Neural cell (in vitro differentiated cells): ENCODE data around the gene ULK3. TPM values are rescaled to one million over a fixed set of nuclear protein-coding genes. Genes with fewer than 3 reads are reported as not detected.
A peak's percentile ranks its signal among the peaks of the same experiment; 100 is the strongest.

ENCODE experiments used
- H2AFZ ChIP-seq: fragments of 200-600, 300-800 bp; sonication (generic), shearing (Covaris generic); 2 replicates; pipeline ENCODE4 v1.6.0; 2014; ENCODE audit warnings: low read depth, mild to moderate bottlenecking, antibody characterized with exemption, low read length, moderate library complexity
- H3F3A ChIP-seq: fragments of 200-600 bp; shearing (Covaris generic); 2 replicates; pipeline ENCODE4 v1.6.1; 2016; ENCODE audit warnings: mild to moderate bottlenecking, moderate library complexity, mixed read lengths, antibody characterized with exemption, low read length; ENCODE audit not compliant: insufficient read depth, poor library complexity, severe bottlenecking
- H3K27ac ChIP-seq: fragments of 200-600, 300-800 bp; sonication (generic), shearing (Covaris generic); 2 replicates; pipeline ENCODE4 v1.5.1; 2014; ENCODE audit warnings: mild to moderate bottlenecking, low read length, moderate library complexity
- H3K27me3 ChIP-seq: fragments of 300-800, 200-600 bp; sonication (generic), shearing (Covaris generic); 2 replicates; pipeline ENCODE4 v1.6.0; 2014; ENCODE audit warnings: mild to moderate bottlenecking, low read depth, low read length, moderate library complexity; ENCODE audit not compliant: insufficient read depth
- H3K36me3 ChIP-seq: fragments of 300-800, 200-600 bp; sonication (generic), shearing (Covaris generic); 2 replicates; pipeline ENCODE4 v1.5.1; 2014; ENCODE audit warnings: mild to moderate bottlenecking, antibody characterized with exemption, low read length, moderate library complexity; ENCODE audit not compliant: insufficient read depth
- H3K4me2 ChIP-seq: fragments of 300-800, 200-600 bp; sonication (generic), shearing (Covaris generic); 2 replicates; pipeline ENCODE4 v1.6.0; 2014; ENCODE audit warnings: mild to moderate bottlenecking, low read length
- H3K4me3 ChIP-seq: fragments of 300-800, 200-600 bp; sonication (generic), shearing (Covaris generic); 2 replicates; pipeline ENCODE4 v1.5.1; 2014; ENCODE audit warnings: mild to moderate bottlenecking, low read length, moderate library complexity
- H3K79me2 ChIP-seq: fragments of 200-600 bp; shearing (Covaris generic); replicated peaks from 2 replicates; pipeline ENCODE4 v1.6.0; 2014; ENCODE audit warnings: mild to moderate bottlenecking, low read length, moderate library complexity; ENCODE audit not compliant: insufficient read depth
- H3K9ac ChIP-seq: fragments of 300-800, 200-600 bp; sonication (generic), shearing (Covaris generic); 2 replicates; pipeline ENCODE4 v1.6.1; 2016; ENCODE audit warnings: mild to moderate bottlenecking, low read length, mixed read lengths
- H3K9me2 ChIP-seq: fragments of 200-600 bp; shearing (Covaris generic); 2 replicates; pipeline ENCODE4 v1.6.1; 2016; ENCODE audit warnings: mild to moderate bottlenecking, low read length, mixed read lengths; ENCODE audit not compliant: insufficient read depth
- H3K9me3 ChIP-seq: fragments of 200-600, 300-800 bp; sonication (generic), shearing (Covaris generic); 2 replicates; pipeline ENCODE4 v1.6.1; 2016; ENCODE audit warnings: mild to moderate bottlenecking, mixed run types, low read length, moderate library complexity, mixed read lengths
- H4K20me1 ChIP-seq: fragments of 200-600 bp; shearing (Covaris generic); 2 replicates; pipeline ENCODE4 v1.6.1; 2016; ENCODE audit warnings: mild to moderate bottlenecking, mixed run types; ENCODE audit not compliant: insufficient read depth
- EP300 ChIP-seq: fragments of 450-650 bp; conservative IDR thresholded peaks from 2 replicates; pipeline ENCODE4 v1.6.1; 2014; ENCODE audit warnings: antibody characterized with exemption, mild to moderate bottlenecking, moderate library complexity; ENCODE audit not compliant: poor library complexity, severe bottlenecking
- EZH2 ChIP-seq: fragments of 200-600, 300-800 bp; shearing (Covaris generic), sonication (generic); IDR thresholded peaks from 2 replicates; pipeline ENCODE4 v1.6.1; 2014; ENCODE audit warnings: antibody characterized with exemption, low read length, borderline replicate concordance, mild to moderate bottlenecking; ENCODE audit not compliant: insufficient read depth, poor library complexity, severe bottlenecking
- MXI1 ChIP-seq: fragments of 450-650 bp; conservative IDR thresholded peaks from 2 replicates; pipeline ENCODE4 v1.6.1; 2014; ENCODE audit warnings: antibody characterized with exemption, mild to moderate bottlenecking; ENCODE audit not compliant: poor library complexity, severe bottlenecking
- POLR2AphosphoS5 ChIP-seq: IDR thresholded peaks from 2 replicates; pipeline ENCODE4 v1.6.1; 2012
- RAD21 ChIP-seq: fragments of 450-650 bp; conservative IDR thresholded peaks from 2 replicates; pipeline ENCODE4 v1.6.1; 2014; ENCODE audit warnings: antibody characterized with exemption, mild to moderate bottlenecking, moderate library complexity
- SMC3 ChIP-seq: fragments of 450-650 bp; conservative IDR thresholded peaks from 2 replicates; pipeline ENCODE4 v1.6.1; 2014; ENCODE audit warnings: antibody characterized with exemption, mild to moderate bottlenecking, moderate library complexity; ENCODE audit not compliant: poor library complexity
- TAF1 ChIP-seq: IDR thresholded peaks from 2 replicates; pipeline ENCODE4 v1.6.1; 2012; ENCODE audit warnings: low read depth
- polyA minus RNA-seq: library from RNA; depleted of rRNA, polyadenylated mRNA; stranded (reverse); fragments of >200 nt; gene quantifications from 2 replicates; pipeline ENCODE4 v1.2.3, GENCODE V29; 2014
- polyA plus RNA-seq: library from polyadenylated mRNA; depleted of rRNA; stranded (reverse); fragments of >200 nt; gene quantifications from 2 replicates; pipeline ENCODE4 v1.2.3, GENCODE V29; 2014
- TF ChIP-seq, protein P1 (sequence below): fragments of 450-650 bp; IDR thresholded peaks from 2 replicates; pipeline ENCODE4 v1.5.1; 2014; ENCODE audit warnings: antibody characterized with exemption, mild to moderate bottlenecking, moderate library complexity; ENCODE audit not compliant: poor library complexity, severe bottlenecking
- TF ChIP-seq, protein P2 (sequence below): IDR thresholded peaks from 2 replicates; pipeline ENCODE4 v1.6.1; 2012; ENCODE audit warnings: borderline replicate concordance

Gene ULK3
- polyA plus RNA-seq (193 and 212 TPM in 2 replicates), polyA minus RNA-seq (61.4 and 66.0 TPM in 2 replicates)

DNA sequence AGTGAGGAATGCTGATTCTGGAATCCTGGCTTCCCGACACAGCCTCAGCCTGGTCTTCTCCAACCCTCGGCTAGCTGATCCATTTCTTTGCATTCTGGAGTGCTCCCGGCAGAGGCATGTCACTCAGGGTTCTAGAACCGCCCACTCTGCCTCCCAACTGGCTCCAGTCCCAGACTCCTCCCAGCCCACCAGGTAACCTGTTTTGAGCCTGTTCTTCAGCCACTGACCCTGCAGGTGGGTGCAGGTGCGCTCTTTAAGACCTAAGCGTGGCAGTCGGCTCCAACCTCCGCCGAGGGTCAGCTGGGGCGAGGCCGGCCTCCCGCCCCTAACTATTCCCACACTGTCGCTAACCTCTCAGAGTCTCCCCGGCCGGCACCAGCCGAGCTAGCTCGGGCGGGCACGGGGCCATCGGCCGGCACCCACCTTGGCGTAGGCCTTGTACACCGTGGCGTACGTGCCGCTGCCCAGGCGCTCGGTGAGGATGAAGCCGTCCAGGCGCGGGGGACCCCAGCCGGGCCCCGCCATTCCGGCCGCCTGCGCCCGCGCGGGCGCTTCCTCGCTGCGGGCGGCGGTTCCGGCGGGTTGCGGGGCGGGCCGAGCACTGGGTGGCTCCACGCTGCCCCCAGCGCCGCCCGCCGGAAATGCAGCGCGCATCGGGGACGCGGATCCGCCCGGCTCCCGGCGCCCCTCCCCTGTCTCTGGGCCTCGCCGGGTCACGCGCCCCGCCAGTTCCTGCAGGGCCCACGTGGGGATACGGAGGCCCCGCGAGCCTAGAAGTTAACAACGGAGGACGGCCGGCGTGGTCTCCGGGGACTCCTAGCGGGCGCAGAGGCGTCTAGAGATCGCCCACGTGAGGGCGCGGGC lies at the start of gene ULK3:
TSS of gene ULK3 (minus strand) at position 576 of the 864 bp plus-strand sequence. CDS start at position 525, 51 bp downstream.
- Histone ChIP-seq H3K4me3 (peak within 1 kb of the TSS; percentile 99), H2AFZ (peak within 1 kb of the TSS; percentile 81), H3F3A (no peaks in the 10 kb centered on the region), H4K20me1 (no peaks in the 10 kb centered on the region), H3K9me2 (no peaks in the 10 kb centered on the region), H3K27ac (peak within 1 kb of the TSS; percentile 71), H3K79me2 (no peaks in the 10 kb centered on the region), H3K9me3 (no peaks in the 10 kb centered on the region), H3K4me2 (peak within 1 kb of the TSS; percentile 52), H3K36me3 (no peaks in the 10 kb centered on the region), H3K9ac (peak within 1 kb of the TSS; percentile 81), H3K27me3 (no peaks in the 10 kb centered on the region)
- TF ChIP-seq RAD21 (peak; percentile 67), EZH2 (no peak), SMC3 (peak; percentile 68), EP300 (peak; percentile 62), POLR2AphosphoS5 (peak; percentile 59), MXI1 (peak; percentile 94), TAF1 (peak; percentile 63)
- TF ChIP-seq, protein P1, sequence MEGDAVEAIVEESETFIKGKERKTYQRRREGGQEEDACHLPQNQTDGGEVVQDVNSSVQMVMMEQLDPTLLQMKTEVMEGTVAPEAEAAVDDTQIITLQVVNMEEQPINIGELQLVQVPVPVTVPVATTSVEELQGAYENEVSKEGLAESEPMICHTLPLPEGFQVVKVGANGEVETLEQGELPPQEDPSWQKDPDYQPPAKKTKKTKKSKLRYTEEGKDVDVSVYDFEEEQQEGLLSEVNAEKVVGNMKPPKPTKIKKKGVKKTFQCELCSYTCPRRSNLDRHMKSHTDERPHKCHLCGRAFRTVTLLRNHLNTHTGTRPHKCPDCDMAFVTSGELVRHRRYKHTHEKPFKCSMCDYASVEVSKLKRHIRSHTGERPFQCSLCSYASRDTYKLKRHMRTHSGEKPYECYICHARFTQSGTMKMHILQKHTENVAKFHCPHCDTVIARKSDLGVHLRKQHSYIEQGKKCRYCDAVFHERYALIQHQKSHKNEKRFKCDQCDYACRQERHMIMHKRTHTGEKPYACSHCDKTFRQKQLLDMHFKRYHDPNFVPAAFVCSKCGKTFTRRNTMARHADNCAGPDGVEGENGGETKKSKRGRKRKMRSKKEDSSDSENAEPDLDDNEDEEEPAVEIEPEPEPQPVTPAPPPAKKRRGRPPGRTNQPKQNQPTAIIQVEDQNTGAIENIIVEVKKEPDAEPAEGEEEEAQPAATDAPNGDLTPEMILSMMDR: peak; percentile 97
- TF ChIP-seq, protein P2, sequence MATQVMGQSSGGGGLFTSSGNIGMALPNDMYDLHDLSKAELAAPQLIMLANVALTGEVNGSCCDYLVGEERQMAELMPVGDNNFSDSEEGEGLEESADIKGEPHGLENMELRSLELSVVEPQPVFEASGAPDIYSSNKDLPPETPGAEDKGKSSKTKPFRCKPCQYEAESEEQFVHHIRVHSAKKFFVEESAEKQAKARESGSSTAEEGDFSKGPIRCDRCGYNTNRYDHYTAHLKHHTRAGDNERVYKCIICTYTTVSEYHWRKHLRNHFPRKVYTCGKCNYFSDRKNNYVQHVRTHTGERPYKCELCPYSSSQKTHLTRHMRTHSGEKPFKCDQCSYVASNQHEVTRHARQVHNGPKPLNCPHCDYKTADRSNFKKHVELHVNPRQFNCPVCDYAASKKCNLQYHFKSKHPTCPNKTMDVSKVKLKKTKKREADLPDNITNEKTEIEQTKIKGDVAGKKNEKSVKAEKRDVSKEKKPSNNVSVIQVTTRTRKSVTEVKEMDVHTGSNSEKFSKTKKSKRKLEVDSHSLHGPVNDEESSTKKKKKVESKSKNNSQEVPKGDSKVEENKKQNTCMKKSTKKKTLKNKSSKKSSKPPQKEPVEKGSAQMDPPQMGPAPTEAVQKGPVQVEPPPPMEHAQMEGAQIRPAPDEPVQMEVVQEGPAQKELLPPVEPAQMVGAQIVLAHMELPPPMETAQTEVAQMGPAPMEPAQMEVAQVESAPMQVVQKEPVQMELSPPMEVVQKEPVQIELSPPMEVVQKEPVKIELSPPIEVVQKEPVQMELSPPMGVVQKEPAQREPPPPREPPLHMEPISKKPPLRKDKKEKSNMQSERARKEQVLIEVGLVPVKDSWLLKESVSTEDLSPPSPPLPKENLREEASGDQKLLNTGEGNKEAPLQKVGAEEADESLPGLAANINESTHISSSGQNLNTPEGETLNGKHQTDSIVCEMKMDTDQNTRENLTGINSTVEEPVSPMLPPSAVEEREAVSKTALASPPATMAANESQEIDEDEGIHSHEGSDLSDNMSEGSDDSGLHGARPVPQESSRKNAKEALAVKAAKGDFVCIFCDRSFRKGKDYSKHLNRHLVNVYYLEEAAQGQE: peak; percentile 68

DNA sequence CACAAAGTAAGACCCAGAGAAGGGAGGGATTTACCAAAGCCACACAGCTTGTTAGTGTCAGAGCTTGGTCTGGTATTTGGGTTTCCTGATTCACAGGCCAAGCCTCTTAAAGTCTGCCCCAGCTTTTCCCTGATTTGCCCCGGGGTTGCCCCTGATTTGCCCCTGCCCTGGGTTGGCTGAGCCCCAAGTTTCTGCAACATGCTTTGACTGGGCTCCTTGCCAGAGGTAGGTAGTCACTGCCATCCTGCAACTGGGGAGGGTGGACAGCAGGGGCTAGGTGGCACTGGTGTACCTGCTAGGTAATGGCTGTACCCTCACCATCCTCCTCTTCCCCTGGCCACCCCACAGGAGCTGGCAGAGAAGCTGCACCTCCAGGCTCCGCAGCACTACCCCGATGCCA lies 49.4 kb upstream of the ULK3 start:
- no peak overlapping the region for H3K9ac ChIP-seq
- no peak overlapping the region for H2AFZ ChIP-seq
- no peaks in the 10 kb centered on the region for H3K9me2 ChIP-seq
- peaks cover 5% of the 10 kb centered on the region for H3K36me3 ChIP-seq
- no peak overlapping the region for H3K4me2 ChIP-seq
- H3K27me3 ChIP-seq: no peaks in the 10 kb centered on the region
- no peak overlapping the region for H3K27ac ChIP-seq
- TF ChIP-seq EP300: no peak
- no peak for TF ChIP-seq EZH2
- TF ChIP-seq RAD21: no peak
- TF ChIP-seq MXI1: no peak
- TF ChIP-seq, protein P2: no peak
- TF ChIP-seq POLR2AphosphoS5: no peak
- no peak for TF ChIP-seq TAF1
- TF ChIP-seq, protein P1: no peak
- TF ChIP-seq SMC3: no peak
- H3F3A ChIP-seq: no peaks in the 10 kb centered on the region
- H4K20me1 ChIP-seq: no peaks in the 10 kb centered on the region
- H3K9me3 ChIP-seq: no peaks in the 10 kb centered on the region
- H3K4me3 ChIP-seq: no peak overlapping the region
- H3K79me2 ChIP-seq: no peaks in the 10 kb centered on the region
